Breast epithelium (tissue), 3 donors: ENCODE data around the gene CMSS1.

Source experiments
- CTCF ChIP-seq, 3 donors: fragments of 450-650 bp; IDR thresholded peaks; one replicate each; pipeline ENCODE4 v1.5.1; 2016 to 2017; ENCODE audit warnings: antibody characterized with exemption in 3 of 3, mild to moderate bottlenecking in 3 of 3, moderate library complexity in 3 of 3
- POLR2A ChIP-seq: fragments of 450-650 bp; IDR thresholded peaks from one replicate; pipeline ENCODE4 v1.6.1; 2016; ENCODE audit warnings: antibody characterized with exemption, mild to moderate bottlenecking, moderate library complexity
- POLR2AphosphoS5 ChIP-seq, 3 donors: sonication (generic); formaldehyde crosslinking; IDR thresholded peaks; one replicate each; pipeline ENCODE4 v1.6.1; 2017; ENCODE audit warnings: antibody characterized with exemption in 3 of 3

DNA sequence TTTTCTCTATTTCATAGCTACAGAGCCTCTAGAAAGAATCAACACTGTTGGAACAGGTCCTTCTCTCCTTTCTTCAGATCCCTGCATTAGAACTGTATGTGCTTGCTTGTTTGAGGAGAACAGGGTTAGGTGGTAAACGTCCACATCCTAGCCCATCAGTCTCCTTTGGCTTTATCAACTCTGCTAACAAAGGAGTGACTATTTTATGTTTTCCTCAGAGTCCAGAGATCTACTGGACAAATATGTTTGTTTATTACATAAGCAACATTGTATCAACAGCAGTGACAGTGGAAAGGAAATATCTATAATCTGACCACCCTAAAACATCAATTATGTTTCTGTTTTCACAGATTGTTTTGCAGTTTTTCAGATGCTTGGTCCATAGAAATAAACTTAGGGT lies 39.6 kb downstream of the CMSS1 start:
- TF ChIP-seq POLR2A (no peak), CTCF (IDR thresholded peaks at IDR 0.05) (no peak), POLR2AphosphoS5 (IDR thresholded peaks at IDR 0.05) (no peak)
